Activated naive CD4-positive, alpha-beta T cell treated with Interleukin-2 at 50 U/mL for 16 hours (primary cell): ENCODE measurements around the gene OR2H2.

Experiments used
- DNase-seq: peaks from one replicate; pipeline ENCODE4 v3.0.0-alpha.2; 2020

Gene OR2H2

DNA sequence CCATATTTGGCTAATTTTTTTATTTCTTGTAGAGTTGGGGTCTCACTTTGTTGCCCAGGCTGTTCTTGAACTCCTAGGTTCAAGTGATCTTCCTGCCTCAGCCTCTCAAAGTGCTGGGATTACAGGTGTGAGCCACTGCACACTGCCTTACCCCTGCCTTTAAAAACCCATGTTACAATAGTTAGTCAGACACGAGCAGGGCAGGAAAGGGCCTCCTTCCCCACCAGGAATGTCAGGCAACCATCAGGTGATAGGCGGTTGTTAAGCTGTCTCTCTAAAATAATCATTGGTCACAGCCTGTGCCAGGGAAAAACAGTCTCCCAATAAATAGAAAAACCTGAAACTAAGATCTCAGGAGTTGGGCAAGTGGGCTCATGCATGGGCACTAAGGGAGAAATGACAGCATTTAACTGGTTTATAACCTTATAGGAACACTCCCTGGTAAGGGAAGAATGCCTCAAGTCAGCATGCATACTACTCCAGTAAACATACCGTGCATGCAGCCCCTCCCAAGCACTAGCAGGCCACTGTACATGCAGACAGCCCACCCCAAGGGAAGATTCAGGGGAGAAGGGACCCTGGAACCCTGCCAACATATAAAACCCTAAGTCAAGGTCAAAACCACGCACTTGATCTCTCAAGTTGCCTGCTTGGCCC, 8.4 kb downstream of the OR2H2 start:
- DNase-seq: no peak

DNA sequence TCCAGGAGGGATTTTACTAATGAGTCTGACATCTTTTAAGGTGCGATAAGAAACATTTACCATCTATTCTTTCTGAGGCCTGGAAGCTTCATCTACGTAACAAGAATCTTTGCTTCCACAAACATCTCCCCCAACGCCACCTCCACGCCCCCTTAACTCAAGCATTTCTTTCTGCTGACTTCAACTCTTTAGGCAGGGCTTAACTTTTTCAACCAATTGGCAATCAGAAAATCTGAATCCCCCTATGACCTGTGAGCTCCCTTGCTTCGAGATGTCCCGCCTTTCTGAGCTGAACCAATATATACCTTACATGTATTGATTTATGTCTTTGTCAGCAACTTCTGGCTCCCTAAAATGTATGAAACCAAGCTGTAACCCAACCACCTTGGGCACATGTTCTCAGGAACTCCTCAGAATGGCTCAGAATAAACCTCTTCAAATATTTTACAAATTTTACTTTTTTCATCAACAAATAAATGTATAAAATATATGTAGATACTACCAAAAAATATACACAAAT, 11.5 kb downstream of the OR2H2 start:
- DNase-seq: no peak

DNA sequence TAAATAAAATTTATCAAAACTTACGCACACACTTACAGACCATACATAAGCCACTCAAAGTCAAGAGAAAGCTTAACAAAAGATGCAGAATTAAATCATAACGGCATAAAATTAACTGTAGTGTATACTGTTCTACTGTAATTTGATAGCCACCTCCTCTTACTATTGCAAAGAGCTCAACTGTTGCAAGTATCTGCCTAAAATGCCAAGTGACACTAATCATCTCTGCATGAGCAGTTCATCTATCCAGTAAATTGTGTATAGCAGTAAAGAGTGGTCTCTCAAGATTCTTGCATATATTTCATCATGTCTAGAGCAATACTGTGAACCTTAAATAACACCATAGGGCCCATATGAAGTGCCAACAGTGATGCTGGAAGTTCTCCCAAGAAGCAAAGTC, 12.3 kb downstream of the OR2H2 start:
- DNase-seq: no peak

DNA sequence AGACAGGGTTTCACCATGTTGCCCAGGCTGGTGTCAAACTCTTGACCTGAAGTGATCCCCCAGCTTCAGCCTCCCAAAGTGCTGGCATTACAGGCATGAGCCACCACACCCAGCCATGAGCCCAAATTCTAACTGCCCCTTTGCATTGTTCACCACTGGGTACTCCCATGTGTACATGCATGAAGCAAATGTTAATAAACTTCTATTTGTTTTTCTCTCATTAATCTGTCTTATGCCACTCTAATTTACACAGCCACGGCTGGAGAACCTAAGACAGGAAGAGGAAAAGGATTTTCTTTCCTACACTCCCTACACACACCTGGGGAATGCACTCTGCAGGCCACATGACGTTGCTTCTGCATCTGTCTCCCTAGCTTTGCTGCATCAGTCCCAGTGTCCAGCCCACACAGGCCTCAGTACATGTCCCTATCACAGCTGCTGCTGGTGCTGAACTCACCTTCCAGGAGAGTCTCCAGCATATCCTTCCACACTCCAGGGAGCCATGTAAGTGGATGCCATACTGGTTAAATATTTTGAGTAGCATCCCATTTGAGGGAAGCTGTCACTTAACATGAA, 13.3 kb downstream of the OR2H2 start:
- no peak for DNase-seq

DNA sequence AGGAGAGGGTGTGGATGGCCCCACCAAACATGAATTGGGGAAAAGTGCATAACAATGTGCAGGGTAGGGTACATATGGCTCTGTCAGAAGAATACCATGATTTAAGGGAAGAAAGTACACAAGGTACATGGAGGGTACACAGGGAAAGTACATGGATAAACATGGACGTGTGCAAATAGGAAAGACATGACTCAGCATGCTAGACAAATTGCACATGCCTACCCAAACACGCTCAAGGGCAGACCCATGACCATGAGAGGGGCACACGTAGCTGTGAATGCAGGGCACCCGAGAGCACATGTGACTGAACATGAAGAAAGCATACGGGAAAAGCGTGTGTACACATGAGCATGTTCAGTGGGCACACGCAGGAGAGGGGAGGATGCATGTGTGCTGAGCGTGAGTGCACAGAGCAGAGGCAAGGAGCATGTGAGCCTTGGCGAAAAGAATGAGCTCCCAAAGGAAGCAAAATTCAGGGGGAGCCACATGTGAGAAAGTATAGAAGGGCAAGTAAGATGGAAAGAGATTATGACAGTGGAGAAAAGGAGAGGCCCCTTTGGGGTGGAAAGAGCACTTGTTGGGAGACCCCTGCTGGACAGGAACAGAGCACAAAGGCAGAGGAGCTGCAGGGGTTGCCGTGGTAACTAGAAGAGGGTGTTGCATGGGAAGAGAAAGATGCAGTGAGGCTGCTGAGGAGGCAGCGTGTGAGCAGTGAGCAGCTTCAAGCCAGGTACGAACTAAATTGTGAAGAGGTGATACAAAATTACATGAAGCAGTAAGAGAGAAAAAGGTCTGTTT, 17.8 kb downstream of the OR2H2 start:
- DNase-seq: no peak

DNA sequence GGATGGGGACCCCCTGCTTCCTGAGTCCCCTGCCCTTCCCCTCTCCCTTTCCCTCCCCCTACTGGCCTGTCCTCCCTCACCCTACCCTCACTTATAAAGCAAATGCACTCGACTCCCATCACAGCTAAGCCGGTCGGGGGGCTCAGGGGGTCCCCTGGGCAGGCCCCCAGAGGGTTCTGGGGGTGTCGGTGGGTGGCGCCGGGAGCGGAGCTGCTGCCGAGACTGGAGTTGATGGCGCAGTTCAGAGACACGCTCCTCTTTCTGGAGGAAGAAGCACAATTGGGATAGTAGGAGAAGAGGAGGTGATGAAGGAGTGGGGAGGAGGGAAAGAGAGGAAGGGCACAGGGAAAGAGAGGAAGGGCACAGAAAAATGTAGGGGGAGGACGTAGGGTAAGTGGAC, 18.5 kb downstream of the OR2H2 start:
- DNase-seq: no peak

DNA sequence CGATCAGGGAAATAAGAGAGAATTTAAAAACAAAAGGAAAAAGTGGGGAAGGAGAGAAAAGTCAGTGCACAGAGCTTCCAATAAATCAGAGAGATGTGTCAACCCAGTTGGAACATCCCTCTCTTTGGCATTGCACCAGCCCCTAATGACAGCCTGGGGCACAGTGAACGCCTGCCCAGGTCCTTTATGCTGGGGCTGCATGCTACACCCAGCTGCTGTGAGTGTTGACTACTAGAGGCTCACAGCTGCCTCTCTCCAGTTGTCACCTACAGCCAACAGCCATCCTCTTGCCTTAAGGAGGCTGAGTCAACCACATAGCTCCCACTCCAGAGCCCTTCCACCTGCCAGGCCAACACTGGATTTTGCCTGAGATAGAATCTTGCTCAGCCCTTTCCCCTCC, 19.0 kb downstream of the OR2H2 start:
- no peak for DNase-seq

DNA sequence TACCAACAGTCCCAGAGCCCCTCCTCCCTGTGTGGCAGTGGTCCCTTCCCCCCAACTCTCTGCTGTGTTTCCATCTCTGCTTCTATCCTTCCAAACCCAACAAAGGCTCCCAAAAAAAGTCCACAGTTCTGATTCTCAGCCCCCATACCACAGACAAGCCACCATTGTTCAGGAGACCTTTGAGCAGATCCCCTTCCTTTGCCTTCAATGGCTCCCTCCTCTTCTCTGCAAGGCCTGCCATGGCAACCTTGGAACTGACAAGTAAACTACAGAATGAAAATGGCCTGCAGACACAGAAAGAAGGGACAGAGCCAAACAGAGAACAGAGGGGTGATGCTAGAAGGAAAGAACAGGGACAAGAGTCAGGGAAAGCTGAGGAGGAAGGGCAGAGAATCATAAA, 23.2 kb downstream of the OR2H2 start:
- no peak for DNase-seq

DNA sequence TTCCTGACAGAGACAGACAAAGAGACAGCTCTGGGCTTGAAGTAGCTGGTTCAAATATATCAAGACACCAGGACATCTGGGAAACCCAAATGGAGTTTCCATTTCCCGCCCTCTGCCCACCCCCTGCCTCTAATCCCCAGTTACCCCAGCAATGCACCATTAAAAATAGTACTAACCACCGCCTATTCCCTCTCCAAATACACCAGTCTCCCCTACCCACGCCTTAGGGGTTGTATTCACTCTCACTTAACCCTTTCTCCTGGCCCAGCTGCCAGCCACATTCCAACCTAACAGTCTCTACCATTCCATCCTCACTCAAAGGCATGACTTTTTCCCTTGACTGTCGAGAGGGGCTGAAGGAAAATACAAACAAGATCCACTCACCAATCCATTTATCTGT, 25.6 kb downstream of the OR2H2 start:
- DNase-seq: no peak

DNA sequence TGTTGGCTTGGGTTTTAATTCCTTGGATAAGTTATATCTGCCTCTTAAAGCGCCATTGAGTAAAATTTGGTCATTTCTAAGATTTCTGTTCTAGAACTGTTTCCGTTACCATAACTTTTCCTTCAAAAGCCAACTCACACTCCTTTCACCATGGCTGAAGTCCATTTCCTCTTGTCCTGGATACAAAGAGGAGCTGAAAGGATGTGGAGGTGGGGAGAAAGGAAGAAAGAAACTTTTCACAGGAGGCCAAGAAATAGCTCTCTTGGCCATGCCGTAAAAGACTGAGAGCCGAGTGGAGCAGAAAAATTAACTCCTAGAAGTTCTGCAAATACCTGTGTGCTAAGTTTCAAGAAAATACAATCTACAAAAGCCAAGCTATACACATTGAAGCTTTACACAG, 26.5 kb downstream of the OR2H2 start:
- DNase-seq: no peak

DNA sequence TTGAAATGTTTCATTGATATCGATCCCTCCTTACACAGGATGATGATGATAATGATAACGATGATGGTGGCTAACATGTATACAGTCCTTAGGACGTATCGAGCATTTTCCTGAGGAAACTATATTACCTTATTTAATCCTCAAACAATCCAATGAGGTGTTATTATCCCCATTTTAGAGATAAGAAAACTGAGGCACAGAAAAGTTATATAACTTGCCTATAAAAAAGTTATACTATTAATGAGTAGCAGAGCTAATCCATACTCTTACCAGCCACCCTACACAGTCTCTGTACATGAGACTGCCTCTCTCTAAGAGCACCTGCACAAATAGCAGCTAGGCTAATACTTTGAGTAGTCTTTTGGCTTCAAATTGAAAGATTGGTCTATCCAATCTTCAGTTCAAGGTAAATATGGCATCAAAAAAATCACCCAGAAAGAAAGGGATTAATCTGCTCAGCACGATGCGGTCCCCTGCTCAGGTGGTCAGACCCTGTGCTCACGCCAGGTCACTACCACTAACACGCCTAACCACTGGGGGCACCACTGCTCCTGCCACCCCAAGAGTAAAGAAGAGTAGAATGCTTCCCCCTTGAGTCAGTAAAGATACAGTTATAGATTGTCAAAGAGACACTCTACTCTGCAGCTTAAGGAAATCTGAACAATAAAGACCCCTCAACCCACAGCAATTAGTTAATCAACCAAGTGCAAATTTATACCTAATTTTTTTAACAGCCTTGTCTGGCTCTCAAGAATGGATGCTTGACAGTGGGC, 33.0 kb downstream of the OR2H2 start:
- DNase-seq: no peak

DNA sequence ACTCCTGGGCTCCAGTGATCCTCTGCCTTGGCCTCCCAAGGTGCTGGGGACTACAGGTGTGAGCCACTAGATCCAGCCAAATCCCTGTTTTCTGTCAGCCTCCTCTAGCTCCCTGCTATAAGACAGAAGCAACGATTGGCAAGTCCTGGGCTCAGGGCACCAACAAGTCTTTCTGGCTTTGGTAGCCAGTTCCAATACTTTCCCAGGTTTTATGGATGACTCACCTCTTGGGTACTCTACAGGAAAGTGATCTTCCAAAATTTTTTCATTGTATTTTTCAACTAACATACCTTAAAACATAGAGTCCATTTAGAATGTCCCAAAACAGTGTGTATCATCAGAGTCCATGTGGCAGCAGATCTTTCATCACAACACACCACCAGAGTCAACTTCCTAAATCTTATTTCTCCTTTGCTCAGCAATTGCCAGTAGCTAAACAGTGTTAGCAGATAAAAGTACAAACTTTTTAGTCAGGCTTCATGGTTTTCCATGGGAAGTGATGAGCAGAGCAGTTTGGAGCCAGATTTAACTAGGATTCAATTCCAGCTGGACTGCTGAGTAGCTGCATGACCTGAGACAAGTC, 34.7 kb downstream of the OR2H2 start:
- no peak for DNase-seq

DNA sequence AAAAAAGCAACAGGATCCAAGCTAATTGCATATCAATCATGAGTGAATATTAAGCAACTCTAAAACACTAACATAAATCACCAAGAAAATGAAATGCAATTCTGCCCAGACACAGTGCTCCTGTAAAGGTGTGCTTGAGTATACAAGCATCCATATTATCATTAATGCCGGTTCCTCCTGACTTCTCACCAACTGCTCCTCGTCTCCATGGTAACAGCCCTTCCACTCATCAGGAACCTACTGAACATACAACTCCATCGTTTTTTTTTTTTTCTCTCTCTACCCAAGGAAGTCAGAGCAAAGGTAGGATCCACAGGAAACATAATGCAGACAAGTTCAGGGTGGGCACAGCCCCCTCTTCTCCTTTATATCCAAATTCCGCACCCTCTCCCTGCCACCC, 35.7 kb downstream of the OR2H2 start:
- DNase-seq: no peak

DNA sequence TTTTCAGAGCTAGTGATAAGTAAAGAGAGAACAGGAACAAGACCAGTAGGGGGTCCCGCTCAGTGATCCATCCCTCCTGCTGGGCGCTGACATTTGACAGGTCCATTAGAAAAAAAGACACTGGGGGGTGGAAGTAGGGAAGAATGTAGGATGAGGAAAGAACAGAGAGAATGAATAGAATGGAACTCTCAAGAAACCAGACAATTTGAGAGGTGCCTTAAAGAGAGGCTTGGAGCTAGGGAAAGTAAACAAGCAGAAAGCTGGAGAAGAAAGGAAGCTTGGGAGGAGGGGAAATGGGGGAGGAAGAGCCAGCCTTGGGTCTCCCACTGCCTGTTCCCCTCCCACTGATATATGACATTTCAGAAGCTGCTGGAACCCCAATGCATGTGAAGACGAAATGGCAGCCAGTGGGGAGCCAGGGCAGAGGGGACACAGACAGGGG, 39.6 kb downstream of the OR2H2 start:
- DNase-seq: no peak

DNA sequence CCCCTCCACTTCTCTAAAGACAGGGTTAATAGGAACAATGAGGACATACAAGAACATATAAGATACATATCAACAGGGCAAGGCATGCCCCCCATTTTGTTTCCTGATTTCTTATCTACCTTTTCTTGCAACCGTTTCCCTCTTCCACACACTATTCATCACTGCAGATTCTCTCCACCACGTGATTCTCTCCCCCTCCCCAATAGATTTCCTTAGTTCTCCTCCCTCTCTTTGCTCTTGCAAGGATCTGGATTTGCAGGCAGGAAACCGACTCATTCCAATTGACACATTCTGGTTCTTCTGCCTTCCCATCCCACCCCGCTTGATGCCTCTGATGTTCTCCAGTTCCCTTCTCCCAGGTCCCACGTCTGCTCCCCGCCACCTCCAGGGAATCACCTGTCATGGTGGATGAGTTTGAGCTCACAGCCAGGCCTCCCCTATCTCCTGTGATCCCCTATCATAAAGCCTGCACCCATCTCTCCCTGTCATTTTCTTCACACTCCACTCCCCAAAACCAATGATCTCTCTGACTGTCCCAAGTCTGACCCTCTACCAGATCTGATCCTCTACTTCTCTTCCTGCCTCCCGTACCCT, 40.5 kb downstream of the OR2H2 start:
- DNase-seq: no peak

DNA sequence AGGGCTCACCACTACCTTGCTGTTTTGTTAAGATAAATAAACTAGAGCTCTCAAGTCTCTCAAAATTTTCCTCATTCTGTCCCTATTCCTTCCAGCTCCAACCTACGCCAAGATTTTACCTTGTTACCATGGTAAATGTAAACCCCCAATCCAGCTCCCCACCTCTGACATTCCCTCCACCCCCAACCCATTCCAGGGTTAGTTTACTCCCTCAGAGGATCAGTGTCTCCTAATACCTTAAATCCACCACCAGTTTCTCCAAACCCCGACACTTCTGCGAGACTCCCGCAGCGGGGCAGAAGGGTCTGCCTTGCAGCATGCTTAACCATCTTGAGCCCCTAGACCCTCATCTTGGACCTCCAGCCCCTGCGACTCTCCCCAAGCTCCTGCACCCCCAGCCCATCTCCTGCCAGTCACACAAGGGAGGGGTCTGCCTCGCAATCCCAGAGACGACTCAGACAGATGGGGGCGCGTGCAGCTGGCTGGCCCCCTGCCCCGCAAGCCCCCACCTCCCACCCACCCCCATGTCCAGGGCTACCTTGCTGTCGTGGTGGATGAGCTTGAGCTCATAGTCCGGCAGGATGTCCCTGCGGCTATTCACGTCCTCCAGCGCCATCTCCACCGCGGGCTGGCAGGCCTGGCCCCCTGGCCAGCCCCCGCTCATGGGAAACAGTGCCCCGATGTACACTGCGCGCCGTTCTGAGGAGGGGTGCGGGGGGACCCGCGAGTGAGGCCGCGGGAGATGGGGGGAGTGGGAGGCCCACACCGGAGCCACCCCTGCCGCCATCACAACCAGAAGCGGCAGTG, 42.2 kb downstream of the OR2H2 start:
- no peak for DNase-seq

DNA sequence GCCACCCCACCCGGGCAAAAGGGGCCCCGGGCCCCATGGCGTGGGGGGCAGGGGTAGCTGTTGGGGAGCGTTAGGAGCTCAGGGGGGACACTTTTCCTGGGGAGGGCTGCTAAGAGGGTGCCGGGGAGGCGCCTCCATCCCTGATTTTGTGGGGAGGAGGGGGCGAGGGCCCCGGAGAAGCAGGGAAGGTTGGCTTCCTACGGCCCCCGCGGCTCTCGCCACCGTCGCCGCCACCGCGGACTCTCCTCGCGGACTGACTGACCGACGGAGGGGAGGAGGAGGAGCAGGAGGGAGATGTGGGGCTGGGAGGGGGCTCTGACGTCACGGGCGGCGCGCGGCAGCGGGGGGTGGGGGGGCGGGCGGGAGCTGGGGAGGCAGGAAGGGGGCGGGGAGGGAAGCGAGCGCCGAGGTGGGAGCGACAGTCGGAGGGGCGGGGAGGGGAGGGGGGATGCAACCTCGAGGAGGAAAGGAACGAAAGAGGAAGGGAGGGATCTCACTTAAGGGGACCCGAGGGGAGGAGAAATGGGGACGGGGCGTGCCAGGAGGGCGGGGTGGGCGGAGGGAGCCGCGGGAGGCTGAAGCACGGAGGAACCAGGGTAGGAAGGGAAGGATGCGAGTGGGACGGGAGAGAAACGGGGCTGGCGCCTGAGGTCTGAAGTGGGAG, 43.0 kb downstream of the OR2H2 start:
- peak; percentile 51 for DNase-seq

DNA sequence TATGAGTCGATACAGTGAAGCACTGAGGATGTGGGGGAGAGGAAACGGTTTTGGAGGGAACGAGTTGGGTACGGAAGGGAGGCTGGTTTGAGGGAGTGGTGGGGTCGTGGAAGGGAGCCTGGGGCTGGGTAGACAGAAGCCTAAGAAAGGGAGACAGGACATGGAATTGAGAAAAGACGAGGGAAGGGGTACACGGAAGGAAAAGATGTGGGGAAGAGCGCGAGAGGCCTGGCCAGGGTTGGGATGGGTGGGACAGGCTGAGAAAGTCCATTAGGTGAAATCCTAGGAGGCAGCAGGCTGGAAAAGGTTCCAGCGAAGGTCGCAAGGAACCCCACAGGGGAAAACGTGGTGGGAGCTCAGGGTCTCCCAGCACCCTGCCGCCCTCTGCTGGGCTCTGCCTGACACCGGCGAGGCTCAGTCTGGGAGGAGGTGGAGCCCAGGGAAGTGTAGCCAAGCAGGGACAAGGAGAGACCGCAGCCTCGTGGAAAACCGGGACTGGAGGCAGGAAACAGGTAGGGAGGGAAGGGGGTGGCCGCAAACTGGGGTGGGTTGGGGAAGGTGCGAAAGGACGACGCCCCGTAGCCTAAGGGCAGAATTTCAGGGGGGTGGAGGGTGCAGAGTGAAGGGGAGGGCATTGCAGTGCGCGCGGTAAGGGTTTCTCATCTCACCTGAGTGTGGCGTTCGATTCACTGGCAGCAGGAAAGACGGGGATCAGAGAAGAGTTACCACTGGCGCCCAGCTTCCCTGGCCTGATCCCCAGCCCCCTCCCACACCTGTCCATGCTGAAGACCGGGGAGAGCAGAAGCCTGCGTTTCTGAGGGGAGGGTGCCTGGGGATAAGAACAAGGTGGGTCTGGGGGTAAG, 43.7 kb downstream of the OR2H2 start:
- DNase-seq: peak; percentile 66

DNA sequence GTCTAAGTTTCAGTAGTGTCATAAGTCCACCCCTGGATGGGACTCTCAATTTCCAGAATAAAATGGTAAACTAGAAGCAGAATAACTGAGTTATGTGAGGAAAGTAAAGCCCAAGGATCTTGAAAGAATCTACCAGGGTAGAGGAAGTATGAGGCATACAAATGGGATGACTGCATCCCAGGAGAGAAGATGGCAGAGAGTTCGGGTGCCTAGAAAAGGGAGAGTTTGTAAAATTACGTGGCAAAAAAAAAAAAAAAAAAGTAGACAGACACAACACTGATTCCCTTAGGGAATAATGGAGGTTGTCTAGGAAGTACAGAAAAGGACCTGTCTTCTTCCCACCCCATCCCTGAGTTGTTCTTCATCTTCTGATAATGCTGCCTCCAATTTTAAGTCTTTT, 44.6 kb downstream of the OR2H2 start:
- no peak for DNase-seq

DNA sequence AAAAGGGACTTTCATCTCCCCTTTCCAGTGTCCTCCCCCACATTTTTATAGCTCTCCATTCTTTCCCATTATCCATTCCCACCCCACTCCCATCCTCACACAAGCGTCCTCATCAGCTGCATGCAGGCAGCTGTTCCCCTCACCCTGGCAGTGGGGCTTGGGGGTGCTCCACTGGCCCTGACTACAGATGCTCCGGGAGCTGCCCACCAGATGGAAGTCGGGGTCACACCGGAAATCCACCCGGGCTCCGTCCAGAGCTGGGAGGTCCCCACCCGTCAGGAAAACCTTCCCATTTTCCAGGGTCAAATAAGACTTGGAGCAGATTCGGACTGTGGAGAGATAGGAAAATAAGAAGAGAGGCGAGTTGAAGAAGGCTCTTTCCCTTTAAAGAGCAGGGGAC, 45.4 kb downstream of the OR2H2 start:
- no peak for DNase-seq
